Occipital lobe (tissue), 2 donors: ENCODE results near the gene SPIRE2. TPM values are rescaled to one million over a fixed set of nuclear protein-coding genes. Genes with fewer than 3 reads are reported as not detected.

Source experiments
- DNase-seq: peaks from one replicate; lab custom pipeline; 2025; lab: John Stamatoyannopoulos, UW
- total RNA-seq: library from RNA; depleted of rRNA; stranded (reverse); fragments of >200 nt; gene quantifications from one replicate; pipeline ENCODE4 v1.2.3, GENCODE V29; 2014

Gene SPIRE2
- total RNA-seq, 1 donor from 2014 or later, result 17.0 TPM

DNA sequence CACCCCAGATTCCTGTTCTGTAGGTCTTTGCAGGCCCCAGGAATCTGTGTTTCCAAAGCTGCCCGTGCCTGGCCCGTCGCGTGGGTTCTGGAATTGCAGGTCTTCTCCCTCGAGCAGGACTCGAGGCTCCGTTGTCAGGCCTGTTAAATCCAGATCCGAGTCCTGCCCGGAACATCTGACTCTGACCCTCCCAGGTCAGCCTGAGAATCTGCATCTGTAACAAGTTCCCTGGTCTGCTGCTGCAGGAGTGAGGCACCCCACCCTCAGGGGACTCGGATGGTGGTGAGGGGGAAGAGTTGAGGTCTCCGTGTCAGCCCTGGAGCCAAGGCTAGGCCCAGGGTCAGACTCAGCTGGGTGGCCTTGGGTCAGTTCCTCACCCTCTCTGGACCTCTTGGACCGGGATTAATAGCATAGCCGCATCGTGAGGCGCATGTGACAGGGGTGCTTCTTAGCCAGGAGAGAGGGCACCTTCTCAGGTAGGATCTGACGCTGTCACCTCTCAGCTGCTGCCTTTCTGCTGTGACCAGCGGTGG lies 8.8 kb downstream of the SPIRE2 start:
- no peak for DNase-seq

DNA sequence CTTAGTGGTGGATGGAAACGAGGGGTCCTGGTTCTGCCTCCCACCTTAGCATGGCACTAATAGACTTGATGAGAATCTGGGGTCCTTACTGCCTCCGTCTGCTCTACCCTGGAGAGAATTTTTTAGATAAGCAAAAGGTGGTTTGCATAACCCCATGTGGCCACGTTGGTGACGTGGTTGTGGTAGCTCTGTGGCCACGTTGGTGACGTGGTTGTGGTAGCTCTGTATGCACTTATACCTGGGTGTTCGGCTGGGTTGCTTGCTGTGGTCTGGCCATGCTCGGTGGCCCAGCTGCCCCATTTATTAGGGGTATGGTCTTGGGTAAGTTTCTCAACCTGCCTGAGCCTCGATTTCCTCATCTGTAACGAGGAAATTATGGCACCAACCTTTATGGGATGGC lies 13.0 kb downstream of the SPIRE2 start:
- DNase-seq, result no peak

DNA sequence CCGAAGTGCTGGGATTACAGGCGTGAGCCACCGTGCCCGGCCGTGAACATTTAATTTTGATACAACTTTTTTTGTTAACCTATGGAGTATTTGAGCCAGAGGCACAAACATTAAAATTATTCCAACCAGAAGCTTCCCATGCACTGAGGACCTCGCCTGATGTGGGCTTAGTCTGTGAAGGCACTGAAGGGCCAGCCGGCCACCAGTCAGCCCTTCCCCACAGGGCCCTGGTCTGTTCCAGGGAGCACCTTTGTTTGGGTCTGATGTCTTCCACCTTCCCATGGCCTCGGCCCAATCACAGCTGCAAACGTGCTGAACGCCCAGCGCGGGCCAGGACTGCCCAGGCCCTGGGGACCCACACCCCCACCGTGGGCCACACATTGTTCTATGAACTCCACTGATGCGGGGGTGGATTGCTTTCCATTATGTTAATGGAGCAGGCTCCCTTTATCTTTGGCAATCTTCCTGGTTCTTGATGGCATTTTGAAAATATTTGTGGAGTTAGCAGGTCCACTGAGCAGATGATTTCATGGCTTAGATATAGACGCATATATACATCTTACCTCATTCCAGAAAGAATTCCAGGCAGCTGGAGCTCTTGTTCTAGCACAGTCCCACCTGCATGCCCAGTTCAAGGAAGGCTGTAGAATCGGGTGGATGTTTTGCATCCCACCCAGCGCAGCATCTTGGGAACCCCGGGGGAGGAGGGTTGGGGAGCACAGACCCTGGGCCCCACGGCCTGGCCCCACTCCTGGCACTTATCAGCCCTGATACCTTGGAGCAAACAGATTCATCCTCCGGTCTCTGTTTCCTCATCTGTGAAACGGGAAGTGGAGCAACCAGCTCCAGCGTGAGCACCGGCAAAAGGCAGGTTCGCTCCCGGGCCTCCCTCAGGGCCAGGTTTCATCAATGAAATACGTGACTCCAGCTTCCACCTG lies 14.5 kb downstream of the SPIRE2 start:
- no peak for DNase-seq

DNA sequence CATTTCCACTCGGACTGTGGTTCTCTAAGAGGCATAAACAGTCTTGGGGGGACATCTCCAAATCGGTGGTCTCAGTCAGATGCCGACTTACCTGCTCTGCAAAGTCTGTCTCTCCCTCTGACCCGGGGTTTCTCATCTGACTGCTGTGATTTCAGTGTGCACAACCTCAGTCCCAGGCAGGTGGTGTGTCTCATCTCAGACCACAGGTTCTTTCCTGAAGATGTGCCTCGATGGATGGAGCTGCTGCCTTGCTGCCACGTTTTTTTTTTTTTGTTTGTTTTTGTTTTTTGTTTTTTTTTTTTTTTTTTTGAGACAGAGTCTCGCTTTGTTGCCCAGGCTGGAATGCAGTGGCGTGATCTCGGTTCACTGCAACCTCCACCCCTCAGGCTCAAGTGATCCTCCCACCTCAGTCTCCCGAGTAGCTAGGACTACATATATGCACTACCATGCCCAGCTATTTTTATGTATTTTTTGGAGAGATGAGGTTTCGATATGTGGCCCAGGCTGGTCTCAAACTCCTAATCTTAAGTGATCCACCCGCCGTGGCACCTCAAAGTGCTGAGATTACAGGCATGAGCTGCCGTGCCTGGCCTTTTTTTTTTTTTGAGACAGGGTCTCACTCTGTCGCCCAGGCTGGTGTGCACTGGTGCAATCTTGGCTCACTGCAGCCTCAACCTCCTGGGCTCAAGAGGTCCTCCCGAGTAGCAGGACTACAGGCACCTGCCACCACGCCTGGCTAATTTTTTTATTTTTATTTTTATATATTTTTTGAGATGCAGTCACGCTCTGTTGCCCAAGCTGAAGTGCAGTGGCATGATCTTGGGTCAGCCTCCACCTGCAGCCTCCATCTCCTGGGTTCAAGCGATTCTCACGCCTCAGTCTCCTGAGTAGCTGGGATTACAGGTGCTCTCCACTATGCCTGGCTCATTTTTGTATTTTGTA lies 15.4 kb downstream of the SPIRE2 start:
- DNase-seq, result no peak

DNA sequence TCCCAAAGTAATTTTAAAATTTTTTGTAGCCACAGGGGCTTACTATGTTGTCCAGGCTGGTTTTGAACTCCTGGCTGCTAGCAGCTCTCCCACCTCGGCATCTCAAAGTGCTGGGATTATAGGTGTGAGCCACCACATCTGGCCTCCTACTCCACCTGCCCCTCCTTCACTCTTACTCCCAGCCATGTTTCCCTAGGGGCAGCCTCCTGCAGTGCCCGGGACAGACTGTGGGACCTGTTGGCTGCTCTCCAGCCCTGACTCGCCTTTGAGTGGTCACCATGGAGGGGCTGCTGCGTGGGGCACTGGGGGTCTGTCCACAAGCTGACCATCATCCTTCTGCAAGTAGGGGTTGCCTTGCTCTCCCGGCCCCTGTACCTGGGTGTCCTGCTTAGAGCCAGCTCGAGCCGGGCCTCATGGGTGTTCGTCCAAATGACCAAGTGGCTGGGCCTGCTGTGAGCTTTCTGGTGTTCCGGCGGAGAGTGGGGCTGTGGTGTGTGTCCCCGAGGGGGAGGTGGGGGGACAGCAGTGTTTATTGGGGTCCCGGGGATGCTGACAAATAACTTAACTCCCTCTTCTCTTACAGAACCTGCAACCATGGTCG lies 16.6 kb downstream of the SPIRE2 start:
- no peak for DNase-seq

DNA sequence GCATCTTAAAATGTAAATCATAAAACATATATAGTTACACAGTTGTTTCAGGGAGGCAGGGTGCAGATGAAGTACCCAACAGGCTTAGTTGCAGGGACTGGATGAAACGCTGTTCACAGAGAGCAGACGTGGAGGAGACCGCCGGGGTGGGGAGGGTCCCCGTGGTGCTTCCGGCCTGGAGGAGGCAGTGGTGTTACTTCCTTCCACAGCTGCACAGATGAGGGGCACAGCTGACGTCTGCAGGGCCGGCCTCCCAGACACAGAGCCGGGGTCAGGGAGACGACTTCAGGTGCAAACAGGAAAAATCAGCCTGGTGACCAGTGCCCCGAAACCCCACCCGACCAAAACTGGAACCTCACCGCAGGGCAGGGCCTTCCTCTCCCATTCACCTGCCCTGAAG lies 17.1 kb downstream of the SPIRE2 start:
- DNase-seq, result no peak

DNA sequence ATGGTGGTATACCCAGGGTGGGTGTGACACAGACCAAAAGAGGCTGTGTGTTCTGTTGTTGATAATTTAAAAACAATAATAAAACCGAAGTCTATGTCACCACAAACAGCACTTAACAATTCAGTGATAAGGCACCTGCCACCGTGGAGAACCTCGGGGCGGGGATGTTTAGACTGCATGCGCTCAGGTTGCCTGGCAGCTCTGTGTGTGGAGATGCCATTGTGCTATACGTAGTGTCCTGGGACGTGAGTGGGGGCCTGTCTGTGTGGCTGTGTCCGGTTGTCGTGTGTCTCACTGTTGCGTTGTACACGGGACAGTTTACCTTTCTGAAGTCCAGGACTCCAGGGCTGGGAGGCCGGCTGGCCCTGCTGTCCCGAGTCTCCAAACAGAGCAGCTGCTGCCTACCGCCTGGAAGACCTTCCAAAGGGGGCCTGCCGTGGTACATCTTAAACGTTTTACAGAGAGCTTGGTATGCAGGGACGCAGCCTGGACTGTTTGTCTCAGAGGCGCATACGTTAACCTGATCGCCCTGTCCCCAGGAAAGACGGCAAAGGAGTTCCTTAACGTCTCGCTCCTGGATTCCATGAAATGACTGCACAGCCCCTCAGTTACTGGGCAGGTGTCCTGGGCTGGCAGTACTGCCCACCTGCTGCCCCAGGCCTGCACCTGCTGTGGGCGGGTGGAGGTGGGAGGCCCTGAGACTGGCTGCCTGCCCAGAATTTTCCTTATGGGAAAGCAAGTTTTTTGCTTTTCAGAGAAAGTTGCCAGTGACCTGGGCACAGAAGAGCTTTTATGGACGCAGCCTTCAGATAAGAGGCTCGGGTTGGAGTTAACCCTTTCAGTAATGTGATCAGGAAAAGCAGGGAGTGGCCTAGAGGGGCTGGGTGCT lies 19.0 kb downstream of the SPIRE2 start:
- no peak for DNase-seq

- DNase-seq, result no peak
These were observed 19.6 kb downstream of the SPIRE2 start for GRCh38 chr16:89847940-89848297.

GRCh38 chr16:89848974-89849373 lies 20.7 kb downstream of the SPIRE2 start:
- no peak for DNase-seq

DNA sequence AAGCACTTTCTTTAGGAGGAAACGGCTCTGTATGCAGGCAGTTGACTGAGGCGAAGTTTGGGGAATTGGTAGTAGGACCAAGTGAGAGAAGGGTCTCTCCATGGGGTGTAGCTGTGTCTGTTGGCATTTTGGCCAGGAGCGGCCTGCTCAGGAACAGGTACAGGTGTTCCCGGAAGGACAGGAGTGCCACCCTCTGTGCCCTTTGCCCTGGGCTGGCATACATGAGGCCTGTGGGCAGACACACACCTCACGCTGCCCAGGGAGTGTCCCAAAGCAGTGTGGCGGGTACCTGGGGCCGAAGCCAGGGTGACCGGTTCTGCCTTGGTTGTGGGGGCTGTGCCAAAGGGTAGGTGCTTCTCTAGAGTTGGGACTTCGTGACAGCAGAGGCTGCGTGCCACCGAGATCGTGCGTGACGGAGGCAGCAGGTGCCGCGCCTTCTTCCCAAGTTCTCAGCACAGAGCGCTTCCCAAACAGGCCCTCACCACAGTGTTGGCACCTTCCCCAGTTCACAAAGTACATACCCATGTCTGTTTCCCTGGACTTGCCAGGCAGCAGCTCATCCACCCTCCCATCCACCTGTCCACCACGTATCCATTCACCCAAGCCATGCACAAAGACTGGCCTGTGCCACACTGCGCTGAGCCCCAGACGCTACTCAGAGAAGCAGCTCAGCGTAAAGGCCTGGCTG lies 25.2 kb downstream of the SPIRE2 start:
- no peak for DNase-seq

DNA sequence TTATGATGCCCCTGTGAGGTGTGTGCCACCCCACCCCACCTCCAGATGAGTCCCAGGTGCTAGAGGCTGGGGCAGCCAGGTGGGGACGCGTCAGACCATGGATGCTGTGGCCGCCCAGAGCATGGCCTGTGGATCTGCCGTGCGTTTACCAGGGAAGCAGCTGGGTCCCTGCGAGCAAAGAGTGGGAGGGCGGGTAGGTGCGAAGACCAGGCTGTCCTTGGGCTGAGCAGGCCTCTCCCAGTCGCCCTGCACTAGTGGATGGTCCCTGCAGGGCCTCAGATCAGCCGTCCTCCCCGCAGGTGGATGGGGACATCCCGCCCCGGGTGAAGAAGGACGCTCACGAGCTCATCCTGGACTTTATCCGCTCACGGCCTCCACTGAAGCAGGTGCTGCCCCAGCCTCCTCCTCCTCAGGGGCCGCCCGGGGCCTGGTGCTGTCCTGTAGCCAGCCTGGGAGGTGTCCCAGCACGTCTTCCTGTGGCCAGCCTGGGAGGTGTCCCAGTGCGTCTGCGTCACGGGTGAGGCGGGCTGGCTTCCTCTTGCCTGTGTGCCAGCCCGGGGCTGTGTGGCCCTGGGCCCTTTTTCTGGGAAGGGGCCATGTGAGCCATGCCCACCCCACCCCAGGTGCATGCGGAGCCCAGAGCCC lies 27.1 kb downstream of the SPIRE2 start:
- DNase-seq, result no peak

DNA sequence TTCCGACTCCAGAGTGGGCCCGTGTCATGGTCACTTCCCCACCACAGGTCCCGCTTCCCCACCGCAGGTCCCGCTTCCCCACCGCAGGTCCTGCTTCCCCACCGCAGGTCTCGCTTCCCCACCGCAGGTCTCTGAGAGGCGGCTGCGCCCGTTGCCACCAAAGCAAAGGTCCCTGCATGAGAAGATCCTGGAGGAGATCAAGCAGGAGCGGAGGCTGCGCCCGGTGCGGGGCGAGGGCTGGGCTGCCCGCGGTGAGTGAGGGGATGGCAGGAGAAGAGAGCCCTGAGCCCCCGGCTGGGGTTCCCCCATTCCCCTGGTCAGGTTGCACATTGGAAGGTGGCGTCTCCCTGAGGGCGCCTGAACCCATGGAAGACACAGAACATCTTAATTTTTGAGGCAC lies 27.7 kb downstream of the SPIRE2 start:
- no peak for DNase-seq

DNA sequence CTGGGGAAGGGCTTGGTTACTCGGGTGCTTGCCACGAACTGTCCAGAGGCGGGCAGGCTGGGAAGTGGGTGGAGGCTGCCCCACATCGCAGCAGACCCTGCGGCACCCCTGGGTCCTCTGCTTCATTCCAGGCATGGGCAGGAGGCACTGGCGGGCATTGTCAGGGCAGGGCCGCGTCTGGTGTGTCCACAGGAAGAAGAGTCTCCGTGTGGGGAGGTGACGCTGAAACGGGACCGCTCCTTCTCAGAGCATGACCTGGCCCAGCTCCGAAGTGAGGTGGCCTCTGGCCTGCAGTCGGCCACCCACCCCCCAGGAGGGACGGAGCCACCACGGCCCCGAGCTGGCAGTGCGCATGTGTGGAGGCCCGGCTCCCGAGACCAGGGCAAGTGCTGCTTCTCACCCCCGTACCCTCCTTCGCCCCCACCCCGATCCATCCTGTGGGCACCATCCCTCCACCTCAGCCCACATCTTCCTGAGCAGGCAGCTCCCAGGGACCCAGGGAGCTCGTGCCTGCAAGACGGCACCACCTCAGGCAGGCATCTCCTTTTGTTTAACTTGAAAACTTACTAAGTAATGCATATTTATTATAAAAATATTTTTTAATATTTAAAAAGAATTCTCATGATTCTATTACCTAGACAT lies 30.8 kb downstream of the SPIRE2 start:
- DNase-seq, result no peak

DNA sequence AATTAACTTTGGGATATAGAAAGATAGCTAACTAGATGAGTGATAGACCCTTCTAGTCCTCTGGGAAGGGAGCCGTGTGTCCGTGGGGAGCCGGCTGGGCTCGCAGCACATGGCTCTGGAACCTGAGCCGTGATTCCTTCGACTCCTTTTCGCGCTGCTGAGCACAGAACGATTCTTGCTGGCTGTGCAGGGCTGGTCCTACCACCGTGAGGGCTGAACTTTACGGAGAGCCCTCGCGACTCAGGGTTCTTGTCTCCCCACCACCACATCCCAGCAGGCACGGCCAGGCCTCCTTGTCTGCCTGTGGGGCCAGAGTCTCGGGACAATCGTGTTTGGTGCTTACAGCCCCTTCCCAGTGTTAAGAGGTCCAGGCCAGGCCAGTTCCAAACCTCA lies 31.3 kb downstream of the SPIRE2 start:
- DNase-seq, result no peak

DNA sequence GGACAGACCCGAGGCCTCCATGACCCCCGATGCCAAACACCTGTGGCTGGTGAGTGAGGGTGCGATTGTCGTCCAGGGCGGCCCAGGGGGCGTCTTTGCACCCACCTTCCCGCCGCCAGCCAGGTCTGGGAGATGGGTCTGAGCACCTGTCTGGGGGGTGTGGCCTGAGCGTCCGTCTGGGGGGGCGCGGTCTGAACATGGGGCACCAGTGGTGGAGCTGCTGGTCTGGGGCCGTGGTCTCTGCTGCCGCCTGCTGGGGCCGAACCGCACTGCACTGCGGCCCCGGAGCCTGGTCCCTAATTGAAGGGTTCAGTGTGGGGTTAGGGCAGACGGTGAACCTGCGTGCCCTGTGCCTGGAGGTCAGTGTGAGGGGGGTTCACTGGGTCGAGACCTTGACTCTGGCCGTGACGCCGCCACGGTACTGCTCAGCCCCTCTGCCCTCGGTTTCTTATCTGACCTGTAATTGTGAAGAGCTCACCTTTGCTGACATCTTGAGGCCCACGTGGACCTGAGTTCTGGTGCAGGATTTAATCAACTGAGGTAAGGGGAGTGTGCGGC lies 32.6 kb downstream of the SPIRE2 start:
- no peak for DNase-seq

- DNase-seq, result no peak
These were observed 33.4 kb downstream of the SPIRE2 start for GRCh38 chr16:89861648-89862047.

- no peak for DNase-seq
These were observed 34.5 kb downstream of the SPIRE2 start for GRCh38 chr16:89862732-89863131.

GRCh38 chr16:89863741-89864526 lies 35.7 kb downstream of the SPIRE2 start:
- DNase-seq, result no peak
